ENCODE results near the gene MRNIP.
A peak's percentile ranks its signal among the peaks of the same experiment; 100 is the strongest.

The MRNIP gene

GRCh38 chr5:179870952-179871351 is 12.3 kb upstream of the MRNIP start:
- no peak for DNase-seq

DNA sequence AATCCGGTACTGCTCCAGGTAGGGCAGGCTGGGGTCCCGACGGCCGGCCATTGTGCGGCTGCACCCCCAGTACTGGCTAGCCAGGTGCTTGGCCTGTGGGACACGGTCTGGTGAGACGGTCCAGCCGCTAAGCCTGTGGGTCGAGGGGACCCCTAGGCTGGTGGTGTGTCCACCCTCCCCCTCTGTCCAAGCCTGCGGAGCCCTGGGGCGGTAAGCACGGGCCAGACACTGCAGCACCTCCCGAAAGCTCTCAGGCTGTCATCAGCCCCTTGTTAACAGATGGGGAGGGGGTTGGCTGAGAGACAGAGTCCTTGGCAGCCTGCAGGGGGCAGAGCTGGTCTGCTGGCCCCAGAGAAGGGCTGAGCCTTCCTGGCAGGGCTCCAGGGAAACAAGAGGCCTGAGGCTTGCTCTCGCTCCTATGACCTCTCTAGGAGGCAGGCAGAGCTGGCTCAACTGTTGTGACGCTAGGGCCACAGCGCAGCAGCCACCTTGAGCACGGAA is 11.8 kb upstream of the MRNIP start:
- DNase-seq: peak; percentile 4

DNA sequence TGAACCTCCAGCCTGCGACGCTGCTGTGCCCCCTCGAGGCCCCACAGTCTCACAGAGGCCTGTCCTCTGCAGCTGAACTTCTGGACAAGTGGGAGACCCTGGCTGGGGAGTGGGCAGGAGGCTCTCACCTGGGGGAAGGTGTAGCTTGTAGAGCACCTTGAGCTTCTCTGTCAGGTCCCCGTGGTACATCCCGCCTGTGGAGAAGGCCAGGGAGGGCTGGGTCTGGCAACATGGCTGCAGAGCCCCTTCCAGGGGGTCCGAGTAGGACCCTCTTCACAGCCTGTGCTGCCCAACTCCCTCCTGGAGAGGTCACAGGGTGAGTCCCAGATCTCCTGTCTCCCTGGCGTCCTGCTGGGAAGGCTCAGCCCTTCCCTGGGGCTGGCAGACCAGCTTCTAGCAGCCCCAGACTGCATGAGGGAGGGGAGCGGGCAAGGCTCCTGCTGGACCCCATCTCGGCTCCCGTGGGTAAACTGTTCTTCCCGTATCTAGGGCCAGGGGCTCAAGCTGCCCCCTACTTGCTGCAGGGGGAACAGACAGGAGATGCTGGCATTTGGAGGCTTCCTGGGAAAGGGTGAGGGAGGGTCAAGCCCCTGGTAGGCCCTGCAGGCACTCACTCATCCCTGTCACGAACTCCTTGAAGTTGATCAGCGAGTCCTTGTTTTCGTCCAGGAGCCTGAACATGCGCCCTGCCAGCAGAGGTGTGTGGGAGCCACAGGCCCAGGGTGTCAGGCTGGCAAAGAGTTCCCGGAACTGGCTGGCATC is 11.2 kb upstream of the MRNIP start:
- no peak for DNase-seq

DNA sequence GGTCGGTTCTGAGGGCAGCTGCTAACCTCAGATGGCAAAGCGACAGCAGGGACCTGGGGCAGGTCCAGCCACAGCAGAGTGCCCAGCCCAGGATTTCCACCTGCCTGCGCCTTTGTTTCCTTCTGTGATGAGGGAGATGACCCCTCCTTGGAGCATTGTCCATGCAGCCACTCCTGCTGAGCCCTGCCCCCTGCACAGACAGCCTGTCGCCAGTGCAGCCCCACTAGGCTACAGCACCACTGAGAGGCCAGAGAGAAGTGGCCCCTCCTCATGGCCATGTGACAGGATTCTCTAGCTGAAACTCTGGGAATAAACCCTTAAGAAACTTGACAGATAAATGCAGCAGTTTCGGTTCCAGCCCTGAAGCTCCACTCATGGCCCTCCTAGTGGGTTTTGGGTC is 10.5 kb upstream of the MRNIP start:
- DNase-seq: peak; percentile 85

GRCh38 chr5:179868541-179868940 is 9.9 kb upstream of the MRNIP start:
- DNase-seq: no peak

DNA sequence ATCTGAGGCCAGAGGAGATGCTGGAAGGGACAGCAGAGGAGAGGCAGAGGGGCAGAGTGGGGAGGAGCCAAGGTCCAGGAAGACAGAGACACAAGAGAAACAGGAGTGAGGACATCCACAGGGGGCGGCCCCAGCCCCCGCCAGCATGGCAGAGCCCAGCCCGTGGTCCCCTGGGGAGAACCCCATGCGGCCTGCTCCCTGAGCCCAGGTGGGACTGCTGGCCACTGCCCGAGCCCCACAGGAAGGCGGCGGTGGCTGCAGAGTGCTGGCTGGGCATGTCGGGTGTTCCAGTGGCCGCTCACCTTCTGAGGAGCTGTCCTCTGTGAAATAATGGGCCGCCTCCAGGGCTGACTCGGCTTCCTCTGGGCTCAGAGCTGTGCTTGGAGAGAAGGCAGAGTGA is 8.9 kb upstream of the MRNIP start:
- peak; percentile 5 for DNase-seq

DNA sequence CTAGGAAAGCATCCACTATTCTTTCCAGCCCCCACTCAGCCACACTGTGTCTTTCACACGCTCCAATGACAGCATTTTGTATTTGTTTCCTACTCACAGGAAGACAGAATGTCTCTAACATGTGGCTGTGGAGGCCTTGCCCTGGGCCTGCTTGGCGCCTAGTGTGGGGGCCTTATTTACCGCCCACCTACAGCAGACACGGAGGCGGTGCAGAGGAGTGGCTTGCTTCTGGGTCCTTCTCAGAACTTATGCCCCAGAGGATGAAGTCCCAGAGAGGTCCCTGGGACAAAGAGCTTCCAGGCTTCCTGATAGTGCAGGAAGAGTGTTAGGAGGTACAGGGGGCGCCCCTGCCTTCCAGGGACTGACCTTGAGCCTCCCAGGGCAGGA is 8.5 kb upstream of the MRNIP start:
- no peak for DNase-seq

GRCh38 chr5:179866241-179867078 is 7.8 kb upstream of the MRNIP start:
- DNase-seq: peak; percentile 9

GRCh38 chr5:179865491-179866240 is 7.0 kb upstream of the MRNIP start:
- no peak for DNase-seq

DNA sequence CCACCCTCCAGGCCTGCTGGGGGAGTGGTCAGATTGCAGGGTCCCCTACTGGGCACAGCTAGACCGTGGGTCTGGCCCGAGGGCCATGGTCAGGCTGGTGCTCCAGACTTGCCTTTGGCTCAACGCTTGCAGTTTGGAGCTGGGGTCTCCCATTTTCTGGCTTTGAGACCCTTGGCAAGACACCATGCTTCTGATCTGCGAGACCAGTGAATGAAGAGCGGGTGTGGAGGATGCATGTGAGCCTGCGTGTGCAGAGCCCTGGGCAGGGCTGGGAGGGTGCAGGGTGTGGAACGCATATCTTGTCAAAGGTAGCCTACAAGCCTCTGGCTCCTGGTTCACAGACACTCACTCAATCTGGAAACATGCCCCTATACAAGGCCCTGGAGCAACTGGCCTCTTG is 6.1 kb upstream of the MRNIP start:
- no peak for DNase-seq

GRCh38 chr5:179863449-179864085 is 5.0 kb upstream of the MRNIP start:
- no peak for DNase-seq

DNA sequence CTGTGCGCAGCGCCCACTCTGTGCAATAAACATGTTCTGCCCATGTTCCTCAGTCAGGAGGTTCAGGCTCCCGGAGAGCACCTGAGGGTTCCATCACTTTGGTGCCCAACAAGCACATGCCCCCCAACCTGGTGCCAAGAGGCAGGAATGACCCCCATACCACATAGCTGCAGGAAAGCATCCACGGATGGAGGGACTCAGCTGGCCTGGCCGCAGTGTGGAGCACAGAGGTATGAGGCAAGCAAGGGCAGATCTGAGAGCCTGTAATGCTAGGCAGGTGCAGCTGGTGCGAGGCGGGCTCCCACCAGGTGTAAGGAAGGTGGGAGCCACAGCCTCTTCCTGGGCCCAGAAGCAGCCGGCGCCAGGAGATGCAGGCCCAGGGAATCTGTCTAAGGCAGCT is 4.3 kb upstream of the MRNIP start:
- no peak for DNase-seq

- no peak for DNase-seq
Measured at GRCh38 chr5:179862296-179862695, 3.7 kb upstream of the MRNIP start.

GRCh38 chr5:179860301-179860700 is 1.7 kb upstream of the MRNIP start:
- no peak for DNase-seq

- DNase-seq: peak; percentile 41
Measured at GRCh38 chr5:179858241-179858585, 404 bp downstream of the MRNIP start.

DNA sequence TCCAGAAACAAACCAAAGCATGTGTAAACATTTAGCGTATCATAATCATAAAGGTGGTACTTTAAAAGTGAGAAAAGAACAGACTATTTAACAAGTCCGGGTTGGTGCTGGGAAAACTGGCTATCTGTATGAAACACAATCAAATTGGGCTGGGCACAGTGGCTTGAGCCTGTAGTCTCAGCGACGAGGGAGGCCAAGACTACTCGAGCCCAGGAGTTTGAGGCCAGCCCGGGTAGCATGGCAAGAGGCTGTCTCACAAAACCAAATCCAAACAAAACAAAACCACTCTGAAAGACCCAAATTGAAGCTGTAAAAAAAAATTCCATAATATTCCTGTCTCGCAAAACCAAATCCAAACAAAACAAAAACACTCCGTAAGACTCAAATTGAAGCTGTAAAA is 4.3 kb downstream of the MRNIP start:
- no peak for DNase-seq

DNA sequence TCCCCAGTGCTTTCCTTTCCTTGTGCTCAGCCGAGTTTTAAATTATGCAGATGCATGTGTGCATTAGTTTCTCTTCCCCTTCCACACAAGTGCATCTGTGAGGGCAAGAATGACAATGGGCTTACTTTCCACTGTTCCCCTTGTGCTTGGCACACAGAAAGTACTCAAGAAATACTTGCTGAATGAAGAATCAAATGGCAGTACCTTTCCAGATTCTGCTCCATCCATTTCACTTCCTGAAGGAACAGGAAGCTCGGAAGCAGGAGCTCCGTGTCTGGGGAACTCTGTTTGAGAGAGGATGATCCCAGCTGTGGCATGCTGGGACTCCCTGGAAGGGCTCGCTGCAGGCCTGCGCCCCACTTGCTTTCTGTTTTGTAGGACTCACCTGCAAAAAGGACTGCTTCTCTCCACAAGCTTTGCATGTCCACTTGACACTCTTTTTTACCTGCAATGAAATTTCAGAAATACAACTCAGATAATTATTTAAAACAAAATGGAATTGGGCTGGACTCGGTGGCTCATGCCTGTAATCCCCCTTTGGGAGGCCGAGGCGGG is 5.5 kb downstream of the MRNIP start:
- DNase-seq: no peak

DNA sequence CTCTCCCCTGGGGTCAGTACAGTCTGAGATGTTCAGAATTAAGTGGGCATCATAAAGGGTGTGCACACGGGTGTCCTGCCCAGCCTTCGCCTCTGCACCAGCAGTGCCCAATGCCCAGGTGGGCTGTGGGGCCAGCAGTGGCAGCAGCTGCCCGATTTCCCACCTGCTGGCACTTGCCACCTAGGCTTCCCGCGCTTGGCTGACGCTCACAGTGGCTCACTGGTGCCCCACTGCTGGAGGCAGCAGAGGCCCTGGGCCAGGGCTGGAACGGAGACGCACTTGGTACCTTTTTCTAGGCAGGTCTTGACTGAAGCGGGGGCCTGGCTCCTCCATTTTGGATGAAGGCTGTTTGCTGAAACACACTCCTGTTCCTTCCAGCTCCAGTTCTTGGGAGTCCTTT is 17.0 kb downstream of the MRNIP start:
- DNase-seq: no peak

DNA sequence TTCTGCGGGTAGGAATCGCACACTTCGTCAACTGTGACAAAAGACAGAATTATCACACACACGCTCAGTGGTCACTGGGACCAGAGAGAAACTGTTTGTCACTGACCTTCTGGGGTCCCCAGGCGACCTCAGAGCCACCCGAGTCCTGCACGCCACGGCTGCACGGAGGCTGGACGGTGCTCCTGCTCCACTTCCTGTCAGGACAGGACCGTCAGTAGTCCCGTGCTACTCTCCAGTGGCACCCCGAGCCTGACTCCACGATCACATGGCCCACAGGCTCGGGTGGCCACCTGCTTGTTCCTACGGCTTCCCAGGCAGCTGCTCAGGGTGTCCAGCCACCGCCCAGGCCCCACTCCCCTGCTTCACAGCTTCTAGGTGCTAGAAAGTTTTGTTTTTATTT is 17.9 kb downstream of the MRNIP start:
- DNase-seq: no peak

DNA sequence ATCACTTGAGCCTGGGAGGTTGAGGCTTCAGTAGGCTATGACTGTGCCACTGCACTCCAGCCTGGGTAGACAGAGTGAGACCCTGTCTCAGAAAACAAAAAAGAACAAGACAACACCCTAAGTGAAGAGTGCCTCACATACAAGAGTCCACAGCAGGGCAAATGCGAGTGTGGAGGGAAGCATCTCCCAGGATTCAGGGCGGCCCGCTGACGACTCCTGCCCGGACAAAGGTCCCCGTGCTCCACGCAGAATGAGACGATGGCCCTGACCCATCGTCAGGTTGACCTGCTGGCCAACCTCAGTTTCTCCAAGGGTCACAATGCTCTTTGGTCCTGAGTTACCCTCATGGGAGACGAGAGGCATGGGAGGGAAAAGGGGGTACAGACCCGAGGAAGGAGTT is 18.3 kb downstream of the MRNIP start:
- no peak for DNase-seq

DNA sequence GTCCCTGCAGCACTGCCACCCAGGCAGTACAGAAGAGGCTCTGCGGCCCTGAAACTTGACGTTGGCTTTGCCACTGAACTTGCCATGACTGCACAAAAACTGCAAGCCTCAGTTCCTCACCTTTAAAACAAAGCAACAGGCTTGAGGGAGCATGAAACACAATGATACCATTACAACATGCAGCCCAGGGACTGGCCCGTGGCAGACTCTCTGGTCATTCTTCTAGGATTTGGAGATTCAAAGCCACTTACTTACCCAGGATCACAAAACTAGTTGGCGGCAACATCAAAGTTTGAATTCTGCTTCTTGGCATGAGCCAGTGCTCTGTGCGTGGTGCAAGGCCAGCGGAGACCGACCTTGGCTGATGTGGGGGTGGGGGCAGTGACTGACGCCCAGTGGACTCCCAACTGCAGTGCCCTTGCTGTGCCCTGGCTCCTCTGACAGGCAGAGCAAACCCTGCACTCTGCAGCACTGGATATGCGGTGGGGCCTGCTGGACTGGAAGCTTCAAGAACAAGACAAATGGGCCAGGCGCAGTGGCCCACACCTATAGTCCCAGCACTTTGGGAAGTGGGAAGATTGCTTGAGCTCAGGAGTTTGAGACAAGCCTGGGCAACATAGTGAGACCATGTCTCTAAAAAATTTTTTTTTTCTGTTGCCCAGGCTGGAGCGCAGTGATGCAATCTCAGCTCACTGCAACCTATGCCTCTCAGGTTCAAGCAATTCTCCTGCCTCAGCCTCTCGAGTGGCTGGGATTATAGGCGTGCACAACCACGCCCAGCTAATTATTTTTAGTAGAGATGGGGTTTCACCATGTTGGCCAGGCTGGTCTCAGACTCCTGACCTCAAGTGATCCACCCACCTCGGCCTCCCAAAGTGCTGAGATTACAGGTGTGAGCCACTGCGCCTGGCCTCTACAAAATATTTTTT is 19.0 kb downstream of the MRNIP start:
- DNase-seq: no peak
